Ammon's horn (tissue), 1 donor: Measurements from ENCODE around the gene HSPB7.
A peak's percentile ranks its signal among the peaks of the same experiment; 100 is the strongest.

ENCODE experiments used
- DNase-seq: peaks from one replicate; pipeline ENCODE4 v3.0.0-alpha.2; 2016; ENCODE audit warnings: low spot score

HSPB7 gene

DNA sequence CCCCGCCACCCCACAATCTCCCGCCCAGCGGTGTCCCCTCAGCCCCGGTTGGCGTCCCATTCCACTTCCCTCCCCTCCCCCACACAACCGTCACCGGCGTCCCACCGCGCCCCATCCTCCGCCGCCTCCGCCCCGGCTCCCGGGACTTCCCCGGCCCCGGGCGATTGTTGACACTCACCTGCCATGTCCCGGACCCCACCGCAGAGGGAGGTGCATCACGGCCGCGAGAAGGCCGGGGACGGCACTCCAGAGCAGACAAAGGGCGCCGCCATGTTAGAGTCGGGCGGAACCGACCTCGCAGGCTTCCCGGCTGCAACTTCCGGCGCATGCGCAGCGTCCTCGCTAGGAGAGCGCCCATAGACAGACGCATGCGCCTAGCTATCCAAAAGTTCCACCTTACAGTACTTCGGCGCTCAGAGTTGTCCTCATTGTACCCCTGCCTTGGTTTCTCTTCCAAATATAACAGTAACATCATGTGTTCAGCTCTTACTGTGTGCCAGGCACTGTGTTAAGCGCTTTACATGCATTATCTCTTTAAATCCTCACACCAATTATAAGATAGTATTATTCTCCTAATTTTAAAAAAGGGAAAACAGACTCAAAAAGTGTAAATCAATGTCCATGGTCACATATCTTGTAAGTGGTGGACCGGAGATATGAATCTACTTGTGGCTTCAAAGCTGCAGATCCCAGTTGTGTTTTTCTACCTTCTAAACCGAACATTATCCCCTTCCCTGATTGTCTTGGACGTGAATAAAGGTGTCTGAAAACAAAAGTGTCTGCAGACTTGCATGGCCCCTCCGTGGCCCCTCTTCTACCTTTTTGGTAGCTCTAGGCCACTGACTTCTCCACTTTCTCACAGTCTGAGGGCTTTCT, 41.8 kb downstream of the HSPB7 start, which contains the start of gene ZBTB17:
TSS of gene ZBTB17 (minus strand) at position 297 of the 876 bp plus-strand sequence. CDS start 27,606 bp downstream, outside the sequence.
- DNase-seq: peak; percentile 94

DNA sequence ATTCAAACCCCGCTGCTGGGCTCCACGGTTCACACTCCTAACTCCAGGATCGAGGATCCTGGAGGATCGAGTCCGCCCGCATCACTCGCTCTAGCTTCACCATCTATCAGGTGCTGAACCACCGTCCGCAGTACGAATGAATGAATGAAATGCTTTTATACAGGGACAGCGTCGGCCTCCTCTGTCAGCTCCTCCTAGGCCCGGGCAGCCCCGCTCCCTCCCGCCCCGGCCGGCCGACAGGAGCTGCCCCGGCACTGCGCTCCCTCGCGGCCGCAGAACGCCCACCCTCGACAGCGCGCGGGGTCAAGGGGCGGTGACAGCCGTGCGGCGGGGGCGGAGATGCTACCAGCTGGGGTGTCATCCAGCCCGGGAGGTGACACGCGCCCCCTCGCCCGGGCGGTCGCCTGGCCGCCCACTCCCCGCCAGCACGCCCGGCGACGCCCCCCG, 42.5 kb downstream of the HSPB7 start:
- DNase-seq: peak; percentile 74

DNA sequence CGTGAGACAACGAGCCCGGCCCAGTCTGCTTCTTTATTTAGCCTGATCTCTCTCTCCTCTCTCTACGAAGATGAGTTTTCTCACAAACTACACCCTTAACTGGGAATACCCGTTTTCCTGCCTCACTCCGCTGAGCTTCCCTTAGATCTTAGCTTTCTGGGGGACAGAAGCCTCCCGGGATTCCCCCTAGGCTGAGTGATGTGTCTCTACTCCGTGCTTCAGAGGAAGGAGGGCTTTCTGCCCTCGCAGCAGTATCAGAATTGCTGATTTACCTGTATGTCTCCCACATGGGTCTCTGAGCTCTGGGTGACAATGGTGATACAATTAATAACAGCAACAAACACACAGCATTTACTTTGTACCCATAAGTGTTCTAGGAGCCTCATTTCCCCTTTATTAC, 43.0 kb downstream of the HSPB7 start:
- no peak for DNase-seq

DNA sequence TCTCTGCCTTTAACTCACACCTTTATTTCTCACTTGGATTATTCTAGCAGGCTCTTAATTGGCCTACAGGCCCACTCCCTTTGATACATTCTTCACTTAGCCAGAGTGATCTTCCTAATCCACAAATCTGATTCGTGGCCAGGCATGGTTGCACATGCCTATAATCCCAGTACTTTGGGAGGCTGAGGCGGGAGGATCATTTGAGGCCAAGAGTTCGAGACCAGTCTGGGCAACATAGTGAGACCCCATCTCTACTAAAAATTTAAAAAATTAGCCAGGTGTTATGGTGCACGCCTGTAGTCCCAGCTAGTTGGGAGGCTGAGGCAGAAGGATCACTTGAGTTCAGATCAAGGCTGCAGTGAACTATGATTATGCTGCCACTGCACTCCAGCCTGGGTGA, 44.1 kb downstream of the HSPB7 start:
- no peak for DNase-seq

DNA sequence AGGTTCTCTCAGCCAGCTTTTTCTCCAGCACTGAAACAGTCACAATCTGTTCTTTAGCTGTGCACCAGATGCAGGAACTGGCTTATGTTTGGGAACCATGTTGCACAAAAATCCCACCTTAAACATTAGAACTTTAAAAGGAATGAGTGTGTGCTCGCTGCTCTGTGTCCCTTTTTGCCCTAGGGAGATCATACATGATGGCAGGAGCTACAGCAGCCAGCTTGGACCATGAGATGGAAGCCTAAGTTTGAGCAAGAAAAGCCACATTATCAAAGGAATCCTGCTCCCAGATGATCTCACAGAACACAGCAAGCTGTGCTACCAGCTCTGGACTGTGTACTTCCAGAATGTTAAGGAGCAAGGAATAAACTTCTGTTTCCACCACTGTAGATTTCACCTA, 45.4 kb downstream of the HSPB7 start:
- DNase-seq: no peak

DNA sequence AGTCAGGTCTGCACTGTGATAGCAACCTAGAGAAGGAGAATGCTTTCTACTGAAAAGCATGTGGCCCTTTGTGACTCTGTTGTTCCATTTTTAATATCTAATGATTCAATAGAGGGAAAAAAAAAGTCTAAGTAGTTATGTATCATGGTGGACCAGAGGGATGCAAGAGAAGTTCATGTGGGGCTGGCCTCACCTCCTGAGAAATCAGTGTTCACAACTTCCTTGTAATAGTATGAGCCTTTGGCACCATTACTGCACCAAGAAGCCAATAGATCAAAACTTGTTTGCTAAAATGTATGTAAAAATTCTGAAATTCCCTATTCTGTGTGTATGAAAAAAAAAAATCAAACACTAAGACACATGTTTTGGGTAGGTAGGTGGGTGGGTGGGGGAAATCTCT, 46.9 kb downstream of the HSPB7 start:
- DNase-seq: no peak

DNA sequence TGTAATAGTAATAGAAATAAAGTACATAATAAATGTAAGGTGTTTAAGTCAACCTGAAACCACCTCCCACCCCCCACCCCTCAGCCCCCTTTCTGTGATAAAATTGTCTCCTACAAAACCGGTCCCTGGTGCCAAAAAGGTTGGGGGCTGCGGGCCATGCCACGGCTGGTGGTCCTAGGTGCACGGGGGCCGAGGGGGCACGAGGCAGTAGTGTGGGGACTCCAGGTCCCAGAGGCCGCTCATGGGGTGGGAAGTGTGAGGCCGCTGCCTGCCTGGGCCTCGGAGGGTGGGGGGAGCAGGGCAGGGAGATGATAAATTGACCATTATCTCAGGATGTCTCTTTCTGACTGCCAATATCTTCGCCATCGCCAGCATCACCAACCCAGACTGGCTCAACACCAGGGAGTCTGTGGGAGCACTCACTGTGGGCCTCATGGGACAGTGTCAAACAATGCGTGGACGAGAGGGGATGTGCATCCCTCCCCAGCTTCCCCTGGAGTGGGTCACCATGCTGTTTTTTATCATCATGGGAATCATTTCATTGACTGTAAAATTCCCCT, 48.4 kb downstream of the HSPB7 start:
- no peak for DNase-seq

DNA sequence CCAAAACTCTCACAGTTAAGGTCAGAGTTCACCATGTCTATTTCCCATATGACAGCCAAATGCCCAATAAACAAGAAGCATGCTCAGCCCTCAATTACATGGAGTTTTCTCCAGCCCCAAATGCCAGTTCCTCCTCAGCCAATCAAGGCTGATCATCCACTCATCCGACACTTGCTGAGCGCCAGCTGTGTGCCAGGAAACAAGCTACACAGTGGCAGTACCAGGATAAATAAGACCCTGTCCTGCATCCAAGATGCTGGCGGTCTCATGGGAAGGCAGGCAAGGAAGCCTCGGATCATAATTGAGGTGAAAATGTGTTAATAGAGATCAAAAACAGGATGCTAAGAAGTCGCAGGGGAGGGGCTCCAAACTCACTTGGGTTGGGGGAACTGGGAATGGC, 49.7 kb downstream of the HSPB7 start:
- DNase-seq: peak; percentile 51

DNA sequence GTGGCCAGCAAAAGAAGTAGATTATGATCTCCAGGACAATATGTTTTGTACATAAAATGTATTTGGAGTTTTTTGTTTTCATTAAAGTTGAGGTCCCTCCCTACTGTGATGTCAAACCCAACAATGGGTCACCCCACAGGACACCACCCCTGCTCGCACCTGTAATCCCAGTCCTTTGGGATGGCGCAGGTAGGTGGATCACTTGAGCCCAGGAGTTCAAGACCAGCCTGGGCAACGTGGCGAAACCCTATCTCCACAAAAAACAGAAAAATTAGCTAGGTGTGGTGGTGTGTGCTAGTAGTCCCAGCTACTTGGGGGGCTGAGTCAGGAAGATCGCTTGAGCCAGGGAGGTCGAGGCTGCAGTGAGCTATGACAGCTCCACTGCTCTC, 50.9 kb downstream of the HSPB7 start:
- DNase-seq: no peak

DNA sequence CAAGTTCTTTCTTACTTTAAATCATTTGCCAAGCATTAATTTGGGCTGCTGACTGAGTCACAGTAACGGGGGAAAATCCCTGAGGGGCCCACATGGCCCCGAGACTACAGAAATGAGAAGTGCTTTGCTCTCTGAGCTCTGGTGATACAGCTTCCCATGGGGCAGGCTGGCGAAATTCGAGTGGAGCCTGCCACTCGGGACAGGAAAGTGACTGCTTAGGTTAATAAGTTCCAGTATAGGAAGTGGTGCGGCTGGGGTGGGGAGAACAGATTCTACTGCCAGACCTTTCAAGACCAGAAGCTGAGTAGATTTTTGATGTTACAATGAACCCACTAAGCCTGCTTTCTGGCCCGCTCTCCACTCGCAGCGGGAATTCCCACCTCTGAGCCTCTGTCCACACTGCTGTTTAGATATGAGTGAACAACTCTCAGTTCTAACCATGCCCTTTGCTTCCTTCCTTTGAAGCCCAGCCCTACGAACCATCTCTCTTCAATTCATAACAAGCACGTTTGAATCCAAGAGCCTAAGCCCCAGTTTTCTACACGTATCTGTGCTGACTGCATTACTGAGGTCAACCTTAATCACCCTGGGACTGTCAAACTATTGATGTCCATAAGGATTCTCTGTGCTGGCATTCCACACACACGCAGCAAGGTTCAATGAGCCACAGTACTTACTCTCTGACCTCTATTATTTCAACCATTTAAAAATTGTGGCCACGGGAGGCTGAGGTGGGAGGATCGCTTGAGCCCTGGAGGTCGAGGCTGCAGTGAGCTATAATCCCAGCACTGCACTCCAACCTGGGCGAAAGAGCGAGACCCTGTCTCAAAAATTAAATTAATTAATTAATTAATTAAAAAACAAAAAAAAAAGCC, 51.5 kb downstream of the HSPB7 start:
- DNase-seq: peak; percentile 46

DNA sequence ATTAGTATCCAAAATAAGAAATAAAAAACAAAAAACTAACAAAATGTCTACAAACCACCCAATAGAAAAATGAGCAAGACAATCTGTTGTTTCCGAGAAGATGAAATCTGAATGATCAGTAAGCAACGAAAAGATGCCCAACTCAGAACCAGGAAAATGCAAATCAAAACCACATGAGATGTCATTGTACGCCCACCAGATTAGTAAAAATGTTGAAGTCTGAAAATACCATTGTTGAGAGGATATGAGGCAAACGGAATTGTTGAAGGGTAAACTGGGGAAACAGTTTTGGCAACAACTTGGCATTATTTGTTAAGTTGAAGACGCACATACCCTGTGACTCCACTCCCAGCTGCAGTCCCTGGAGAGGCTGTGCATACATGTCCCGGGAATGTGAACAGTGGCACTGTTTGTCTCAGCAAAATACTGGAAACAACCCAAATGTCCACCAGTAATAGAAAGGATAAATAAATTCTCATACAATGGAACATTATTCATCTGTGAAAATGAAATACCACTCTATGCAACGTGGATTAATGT, 52.5 kb downstream of the HSPB7 start:
- peak; percentile 93 for DNase-seq
